Lower leg skin (tissue), 4 donors: Measurements from ENCODE around the gene DLGAP1. TPM values are rescaled to one million over a fixed set of nuclear protein-coding genes. Genes with fewer than 3 reads are reported as not detected.

Source experiments
- DNase-seq, 2 donors: peaks; one replicate each; pipeline ENCODE4 v3.0.0-alpha.2; 2019; ENCODE audit warnings: low spot score in 2 of 2
- H3K4me3 ChIP-seq: fragments of 200-600 bp; sonication (generic); 2 replicates; pipeline ENCODE4 v1.5.1; 2017; ENCODE audit warnings: mild to moderate bottlenecking, low read depth; ENCODE audit not compliant: poor library complexity, severe bottlenecking
- CTCF ChIP-seq, 3 donors: fragments of 450-650 bp; IDR thresholded peaks; one replicate each; pipeline ENCODE4 v1.5.1; 2016; ENCODE audit warnings: antibody characterized with exemption in 3 of 3, mild to moderate bottlenecking in 3 of 3, moderate library complexity in 2 of 3
- POLR2A ChIP-seq, 2 donors: fragments of 450-650 bp; IDR thresholded peaks; one replicate each; pipeline ENCODE4 v1.6.1; 2016 to 2017; ENCODE audit warnings: antibody characterized with exemption in 2 of 2, mild to moderate bottlenecking in 1 of 2, moderate library complexity in 1 of 2
- WGBS, 2 donors: methylation state at CpG; one replicate each; pipeline ENCODE4 v1.1.5; 2018; 5-methylcytosine and 5-hydroxymethylcytosine counted together
- intact Hi-C: fragments of 100-400 bp; cut with DNase I; formaldehyde crosslinking; loops from one replicate; pipeline ENCODE4 v1.15.0; 2023; ENCODE audit warnings: low total_unique reads
- total RNA-seq, 4 donors: library from RNA; depleted of rRNA; stranded (reverse); fragments of >200 nt; gene quantifications; one replicate each; pipeline ENCODE4 v1.1.0, GENCODE V29; 2016

Gene DLGAP1
- total RNA-seq, 4 donors from 2014 or later = 0.34 to 1.3 (median 0.82) TPM

GRCh38 chr18:4236940-4237663 lies 218.0 kb downstream of the DLGAP1 start:
- WGBS, 2 donors = 70 to 71% methylated on average over 11 of the region's 11 CpGs
- intact Hi-C loops = no loop called here

GRCh38 chr18:4233468-4233867 lies 221.6 kb downstream of the DLGAP1 start:
- intact Hi-C loops = no loop called here
- TF ChIP-seq POLR2A (IDR thresholded peaks at IDR 0.05) (no peak), CTCF (IDR thresholded peaks at IDR 0.05) (no peak)
- no peak for DNase-seq
- H3K4me3 ChIP-seq = no peak overlapping the region
- 43 to 50% methylated on average over 3 of the region's 3 CpGs for WGBS, 2 donors

More at GRCh38 chr18:4236940-4237663, 218.0 kb downstream of the DLGAP1 start:
- no peak overlapping the region for H3K4me3 ChIP-seq
- DNase-seq = no peak
- TF ChIP-seq POLR2A (IDR thresholded peaks at IDR 0.05) (no peak), CTCF (IDR thresholded peaks at IDR 0.05) (no peak)

GRCh38 chr18:4232656-4233055 lies 222.5 kb downstream of the DLGAP1 start:
- no peak for DNase-seq
- TF ChIP-seq POLR2A (IDR thresholded peaks at IDR 0.05) = no peak
- no peak for TF ChIP-seq CTCF (IDR thresholded peaks at IDR 0.05)
- intact Hi-C loops = no loop called here
- H3K4me3 ChIP-seq = no peak overlapping the region
- WGBS, 2 donors = 35 to 52% methylated on average over 2 of the region's 2 CpGs

GRCh38 chr18:4231260-4231659 lies 223.8 kb downstream of the DLGAP1 start:
- intact Hi-C loops = no loop called here
- no peak for DNase-seq
- TF ChIP-seq CTCF (IDR thresholded peaks at IDR 0.05) = no peak
- TF ChIP-seq POLR2A (IDR thresholded peaks at IDR 0.05) = no peak
- H3K4me3 ChIP-seq = no peak overlapping the region

- 63 to 66% methylated on average over 3 of the region's 3 CpGs for WGBS, 2 donors
- DNase-seq = no peak
- intact Hi-C loops = no loop called here
- TF ChIP-seq POLR2A (IDR thresholded peaks at IDR 0.05) (no peak), CTCF (IDR thresholded peaks at IDR 0.05) (no peak)
- H3K4me3 ChIP-seq = no peak overlapping the region
Observed at GRCh38 chr18:4230450-4231168, 224.5 kb downstream of the DLGAP1 start.
